ENCODE data around the gene TMEM119. TPM values are rescaled to one million over a fixed set of nuclear protein-coding genes. Genes with fewer than 3 reads are reported as not detected.

TMEM119 gene
- total RNA-seq, 4 donors from 2014 or later = 2.3 to 5.9 (median 4.5) TPM

- H3K27me3 ChIP-seq = no peaks in the 10 kb centered on the region
- H3K27ac ChIP-seq = peak overlapping the region in 3 of 4 donors; percentile 41 to 94 (median 93)
- no peak overlapping the region for H3K4me3 ChIP-seq
- no peak for TF ChIP-seq POLR2A (IDR thresholded peaks at IDR 0.05)
- no peak for TF ChIP-seq POLR2AphosphoS5 (IDR thresholded peaks at IDR 0.05)
- no peak for TF ChIP-seq CTCF (IDR thresholded peaks at IDR 0.05)
- no peak for TF ChIP-seq EP300 (IDR thresholded peaks at IDR 0.05)
- H3K9me3 ChIP-seq = no peaks in the 10 kb centered on the region
- H3K36me3 ChIP-seq = peaks cover 0 to 63% of the 10 kb centered on the region in 2 donors
- WGBS, 2 donors (ENCODE audit: low coverage in 1 of 2) = 66 to 87% methylated on average over 3 of the region's 3 CpGs
- ATAC-seq = no peak
- H3K4me1 ChIP-seq = peaks cover 0 to 63% (median 4%) of the 10 kb centered on the region in 3 donors
Observed at GRCh38 chr12:108565146-108565545, 32.7 kb downstream of the TMEM119 start.

- Histone ChIP-seq H3K4me3 (no peak overlapping the region), H3K36me3 (peaks cover 0 to 59% of the 10 kb centered on the region in 2 donors), H3K9me3 (no peaks in the 10 kb centered on the region), H3K4me1 (peaks cover 3 to 67% (median 8%) of the 10 kb centered on the region in 3 donors), H3K27me3 (no peaks in the 10 kb centered on the region), H3K27ac (peak overlapping the region in 3 of 4 donors; percentile 41 to 94 (median 93))
- ATAC-seq = no peak
- TF ChIP-seq POLR2A (IDR thresholded peaks at IDR 0.05) = no peak
- no peak for TF ChIP-seq POLR2AphosphoS5 (IDR thresholded peaks at IDR 0.05)
- TF ChIP-seq EP300 (IDR thresholded peaks at IDR 0.05) = no peak
- no peak for TF ChIP-seq CTCF (IDR thresholded peaks at IDR 0.05)
Observed at GRCh38 chr12:108564724-108565123, 33.2 kb downstream of the TMEM119 start.

- peak overlapping the region; percentile 84 to 91 for H3K4me3 ChIP-seq
- H3K4me1 ChIP-seq = peaks cover 4 to 76% (median 16%) of the 10 kb centered on the region in 3 donors
- H3K27ac ChIP-seq = peak overlapping the region in 3 of 4 donors; percentile 93 to 95 (median 94)
- 0% methylated on average over 1 of the region's 1 CpG for WGBS, 2 donors (ENCODE audit: low coverage in 1 of 2)
- no peaks in the 10 kb centered on the region for H3K27me3 ChIP-seq
- no peak for ATAC-seq
- TF ChIP-seq POLR2AphosphoS5 (IDR thresholded peaks at IDR 0.05) (no peak), POLR2A (IDR thresholded peaks at IDR 0.05) (no peak), CTCF (IDR thresholded peaks at IDR 0.05) (no peak), EP300 (IDR thresholded peaks at IDR 0.05) (no peak)
- H3K36me3 ChIP-seq = peaks cover 0 to 49% of the 10 kb centered on the region in 2 donors
- H3K9me3 ChIP-seq = no peaks in the 10 kb centered on the region
Observed at GRCh38 chr12:108563804-108564151, 34.1 kb downstream of the TMEM119 start.

GRCh38 chr12:108563136-108563803, 34.6 kb downstream of the TMEM119 start:
- Histone ChIP-seq H3K4me1 (peaks cover 4 to 76% (median 18%) of the 10 kb centered on the region in 3 donors), H3K27ac (peak overlapping the region; percentile 92 to 95 (median 94)), H3K4me3 (peak overlapping the region; percentile 84 to 91), H3K27me3 (no peaks in the 10 kb centered on the region), H3K36me3 (peaks cover 0 to 46% of the 10 kb centered on the region in 2 donors), H3K9me3 (no peaks in the 10 kb centered on the region)
- TF ChIP-seq POLR2A (IDR thresholded peaks at IDR 0.05) = no peak
- peak; percentile 67 to 90 (median 88) for TF ChIP-seq CTCF (IDR thresholded peaks at IDR 0.05)
- no peak for TF ChIP-seq EP300 (IDR thresholded peaks at IDR 0.05)
- TF ChIP-seq POLR2AphosphoS5 (IDR thresholded peaks at IDR 0.05) = peak; percentile 35
- WGBS, 2 donors (ENCODE audit: low coverage in 1 of 2) = 1 to 2% methylated on average over 6 to 9 of the region's 14 CpGs
- ATAC-seq = peak; percentile 43
